H1 (cell line): ENCODE results near the gene GYPC. TPM values are rescaled to one million over a fixed set of nuclear protein-coding genes. Genes with fewer than 3 reads are reported as not detected.

ENCODE experiments used
- CTCF ChIA-PET: fragments of 300-600 bp; sonication (Branson Sonifier 250); formaldehyde crosslinking; loops from one replicate; lab custom pipeline; 2021; ENCODE audit not compliant: partially characterized antibody; lab: Charles Lee
- POLR2A ChIA-PET: fragments of 300-600 bp; sonication (Branson Sonifier 250); formaldehyde crosslinking; loops from one replicate; lab custom pipeline; 2021; ENCODE audit warnings: inconsistent platforms; ENCODE audit not compliant: partially characterized antibody; lab: Charles Lee
- DNase-seq, 2 experiments: peaks; one replicate each; pipeline versions ENCODE4 v3.0.0 to v3.0.0-alpha.2; 2010 to 2022; ENCODE audit warnings: low spot score in 2 of 2, low read depth in 1 of 2, mixed read lengths in 1 of 2
- FAIRE-seq: peaks from 2 replicates; lab custom pipeline; 2011; peaks lifted over from hg19 to GRCh38; lab: Jason Lieb, UNC
- H2AFZ ChIP-seq: 2 replicates; pipeline ENCODE4 v1.8.1; 2012; ENCODE audit warnings: low read length, inconsistent platforms
- H2AK5ac ChIP-seq: 2 replicates; pipeline ENCODE4 v1.6.1; 2013; ENCODE audit warnings: low read depth, low read length
- H2BK120ac ChIP-seq: replicated peaks from 2 replicates; pipeline ENCODE3; 2013; ENCODE audit warnings: low read depth, low read length, inconsistent platforms
- H2BK12ac ChIP-seq: 2 replicates; pipeline ENCODE4 v1.6.1; 2013; ENCODE audit warnings: low read depth, low read length
- H2BK15ac ChIP-seq: 2 replicates; pipeline ENCODE4 v1.6.1; 2013; ENCODE audit warnings: low read length
- H2BK20ac ChIP-seq: 2 replicates; pipeline ENCODE4 v1.6.1; 2013; ENCODE audit warnings: low read length
- H2BK5ac ChIP-seq: 2 replicates; pipeline ENCODE4 v1.6.1; 2013; ENCODE audit warnings: low read depth, low read length
- H3K14ac ChIP-seq: 2 replicates; pipeline ENCODE4 v1.6.1; 2013; ENCODE audit warnings: inconsistent platforms; ENCODE audit not compliant: insufficient read length
- H3K18ac ChIP-seq: 2 replicates; pipeline ENCODE4 v1.6.1; 2013; ENCODE audit warnings: low read length; ENCODE audit errors: extremely low read depth
- H3K23ac ChIP-seq: 2 replicates; pipeline ENCODE4 v1.6.1; 2013; ENCODE audit warnings: inconsistent platforms; ENCODE audit not compliant: insufficient read length
- H3K23me2 ChIP-seq: 2 replicates; pipeline ENCODE4 v1.6.1; 2013; ENCODE audit warnings: low read depth, low read length
- H3K27ac ChIP-seq: 2 replicates; pipeline ENCODE4 v1.6.1; 2011; ENCODE audit warnings: low read depth, low read length, inconsistent platforms
- H3K27me3 ChIP-seq, 4 experiments: replicated peaks in 1 of 4; 1 replicate in 1 of 4; 2 replicates in 3 of 4; pipeline versions ENCODE4 v1.6.1 to v1.8.1; 2011 to 2013; ENCODE audit warnings: low read length in 3 of 4, mild to moderate bottlenecking in 3 of 4, inconsistent platforms in 2 of 4, mixed read lengths in 2 of 4, moderate library complexity in 1 of 4; ENCODE audit not compliant: control insufficient read depth in 3 of 4, insufficient read depth in 3 of 4; ENCODE audit errors: extremely low read depth in 1 of 4
- H3K36me3 ChIP-seq, 4 experiments: 2 replicates each; pipeline versions ENCODE4 v1.6.1 to v1.8.1; 2011 to 2013; ENCODE audit warnings: mild to moderate bottlenecking in 4 of 4, low read length in 3 of 4, moderate library complexity in 2 of 4, control low read depth in 1 of 4, inconsistent platforms in 1 of 4; ENCODE audit not compliant: insufficient read depth in 4 of 4, control insufficient read depth in 2 of 4
- H3K4ac ChIP-seq: replicated peaks from 2 replicates; pipeline ENCODE3; 2013; ENCODE audit warnings: low read length, low read depth, mixed read lengths, inconsistent platforms; ENCODE audit not compliant: insufficient read length
- H3K4me1 ChIP-seq, 4 experiments: replicated peaks in 1 of 4; 1 replicate in 1 of 4; 2 replicates in 3 of 4; pipeline versions ENCODE4 v1.6.1 to v1.8.1; 2011 to 2013; ENCODE audit warnings: low read length in 3 of 4, inconsistent platforms in 2 of 4, mixed read lengths in 1 of 4; ENCODE audit not compliant: insufficient read depth in 4 of 4, control insufficient read depth in 3 of 4
- H3K4me2 ChIP-seq, 2 experiments: 2 replicates each; pipeline versions ENCODE4 v1.6.1 to v1.8.1; 2011 to 2013; ENCODE audit warnings: low read depth in 2 of 2, low read length in 2 of 2, control low read depth in 1 of 2, inconsistent platforms in 1 of 2, mild to moderate bottlenecking in 1 of 2; ENCODE audit not compliant: insufficient read depth in 1 of 2
- H3K4me3 ChIP-seq, 4 experiments: fragments of 200-600, 300-600 bp in 1 of 4; sonication (generic), shearing (Covaris generic), sonication (Bioruptor Twin) in 1 of 4; 2 replicates each; pipeline versions ENCODE4 v1.5.1 to v1.8.1; 2011 to 2016; ENCODE audit warnings: low read length in 4 of 4, low read depth in 3 of 4, control low read depth in 2 of 4, inconsistent platforms in 2 of 4, mild to moderate bottlenecking in 2 of 4, mixed read lengths in 1 of 4, moderate library complexity in 1 of 4; ENCODE audit not compliant: insufficient read depth in 2 of 4; ENCODE audit errors: extremely low read depth in 1 of 4
- H3K56ac ChIP-seq: replicated peaks from 2 replicates; pipeline ENCODE3; 2013; ENCODE audit warnings: low read depth, mild to moderate bottlenecking, mixed read lengths, low read length, inconsistent platforms; ENCODE audit not compliant: insufficient read length
- H3K79me1 ChIP-seq: 2 replicates; pipeline ENCODE4 v1.6.1; 2013; ENCODE audit warnings: low read depth, low read length, control low read depth
- H3K79me2 ChIP-seq, 2 experiments: 2 replicates each; pipeline versions ENCODE4 v1.6.1 to v1.8.1; 2012 to 2013; ENCODE audit warnings: low read length in 2 of 2, mild to moderate bottlenecking in 2 of 2, inconsistent platforms in 1 of 2; ENCODE audit not compliant: insufficient read depth in 2 of 2, control insufficient read depth in 1 of 2
- H3K9ac ChIP-seq, 4 experiments: replicated peaks in 1 of 4; 1 replicate in 1 of 4; 2 replicates in 3 of 4; pipeline versions ENCODE4 v1.6.1 to v1.8.1; 2011 to 2013; ENCODE audit warnings: low read depth in 3 of 4, low read length in 3 of 4, control low read depth in 2 of 4, mild to moderate bottlenecking in 2 of 4, moderate library complexity in 2 of 4, inconsistent platforms in 1 of 4; ENCODE audit errors: extremely low read depth in 1 of 4
- H3K9me3 ChIP-seq, 2 experiments: 2 replicates each; pipeline versions ENCODE4 v1.6.1 to v1.8.1; 2012 to 2013; ENCODE audit warnings: mild to moderate bottlenecking in 2 of 2, moderate library complexity in 2 of 2, control low read depth in 1 of 2, inconsistent platforms in 1 of 2, low read depth in 1 of 2, low read length in 1 of 2, mixed read lengths in 1 of 2; ENCODE audit not compliant: insufficient read depth in 2 of 2
- H4K20me1 ChIP-seq, 2 experiments: replicated peaks in 1 of 2; 2 replicates each; pipeline versions ENCODE3 to v1.8.1; 2011 to 2013; ENCODE audit warnings: inconsistent platforms in 2 of 2, low read length in 2 of 2, mild to moderate bottlenecking in 1 of 2; ENCODE audit not compliant: insufficient read depth in 2 of 2, control insufficient read depth in 1 of 2
- H4K5ac ChIP-seq: 2 replicates; pipeline ENCODE4 v1.6.1; 2013; ENCODE audit warnings: low read length, low read depth, mixed read lengths, inconsistent platforms; ENCODE audit not compliant: insufficient read length
- H4K8ac ChIP-seq: 2 replicates; pipeline ENCODE4 v1.8.0; 2013; ENCODE audit warnings: mild to moderate bottlenecking, moderate library complexity, low read length, inconsistent platforms; ENCODE audit not compliant: insufficient read depth; ENCODE audit errors: extremely low read depth
- H4K91ac ChIP-seq: replicated peaks from 2 replicates; pipeline ENCODE3; 2013; ENCODE audit warnings: low read length, mixed read lengths, inconsistent platforms; ENCODE audit not compliant: insufficient read length
- E2F6 ChIP-seq: IDR thresholded peaks from 2 replicates; pipeline ENCODE4 v1.6.1; 2012; ENCODE audit warnings: inconsistent platforms
- GABPA ChIP-seq: IDR thresholded peaks from 2 replicates; pipeline ENCODE4 v1.6.1; 2011; ENCODE audit warnings: mild to moderate bottlenecking, low read length, moderate library complexity, borderline replicate concordance; ENCODE audit not compliant: insufficient read depth
- WGBS, 2 experiments: shearing (Covaris generic) in 1 of 2; methylation state at CpG; one replicate each; pipeline versions ENCODE4 v1.1.6 to v1.1.7; 2013 to 2015; ENCODE audit warnings: low lambda C conversion rate in 2 of 2, mixed read lengths in 2 of 2, inconsistent platforms in 1 of 2, low coverage in 1 of 2, missing lambda C conversion rate in 1 of 2; ENCODE audit not compliant: insufficient replicate concordance in 2 of 2, insufficient coverage in 1 of 2, insufficient read length in 1 of 2; ENCODE audit errors: extremely low coverage in 1 of 2, missing lambda C conversion rate in 1 of 2; 5-methylcytosine and 5-hydroxymethylcytosine counted together
- polyA plus RNA-seq, 7 experiments: library from polyadenylated mRNA; depleted of rRNA in 3 of 7; stranded (reverse) in 5 of 7; unstranded in 2 of 7; fragments of >200 nt in 5 of 7; fragments of 200-250 nt in 2 of 7; gene quantifications; 1 replicate in 5 of 7; 2 replicates in 1 of 7; 4 replicates in 1 of 7; pipeline versions ENCODE4 v1.2.1 to v1.2.3, GENCODE V29; 2011 to 2013; ENCODE audit warnings: missing spikeins in 2 of 7, mixed read lengths in 2 of 7
- total RNA-seq: library from RNA; stranded (reverse); fragmentation: NEBNext Ultra II Directional; extraction: Animal tissue kit (Norgen Biotek cat#: 25700); gene quantifications from 2 replicates; pipeline ENCODE4 v1.2.1, GENCODE V29; 2021
- TF ChIP-seq, protein P1 (sequence below): IDR thresholded peaks from 2 replicates; pipeline ENCODE4 v1.6.1; 2012; ENCODE audit warnings: inconsistent platforms

The GYPC gene
- total and polyA plus RNA-seq, 2 of the 8 experiments (the other 6 are each of a cell fraction or from before 2014, with no cell fraction given) = 26.8 to 53.6 TPM

DNA sequence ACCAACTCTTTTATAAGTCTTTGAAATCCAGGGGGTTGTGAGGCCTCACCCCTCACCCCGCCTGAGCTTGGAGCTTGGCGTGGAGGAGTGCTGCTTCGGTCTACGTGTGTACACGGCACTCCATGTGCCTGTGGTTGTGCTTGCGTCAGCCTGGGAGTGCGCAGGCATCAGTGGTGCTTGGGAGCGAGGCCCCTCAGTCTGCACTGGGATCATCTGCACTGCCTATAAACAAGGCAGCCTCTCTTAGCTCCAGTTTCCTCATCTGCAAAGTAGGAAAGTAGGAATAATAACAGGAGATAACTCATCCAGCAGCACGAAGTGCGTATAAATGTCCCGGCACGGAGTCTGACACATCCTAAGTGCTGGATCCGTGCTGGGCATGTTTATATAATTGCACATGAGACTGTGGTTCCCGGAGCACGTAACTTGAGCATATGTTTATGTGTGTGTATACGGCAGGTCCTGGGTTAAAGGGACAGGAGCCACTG is 1.2 kb downstream of the GYPC start:
- 27% methylated on average over 16 of the region's 16 CpGs; no CpG with 5 or more reads in 1 of the 2 experiments for WGBS, 2 experiments
- Histone ChIP-seq H2BK120ac (peak overlapping the region; percentile 88), H2BK5ac (peak overlapping the region; percentile 89), H3K56ac (no peak overlapping the region), H4K91ac (peak overlapping the region; percentile 96), H3K27ac (no peak overlapping the region), H3K4me2 (peak overlapping the region; percentile 72 to 86), H2AK5ac (0 out of 2 replicates have a peak overlapping the region, but pooled peaks have one; percentile 47), H4K5ac (no peak overlapping the region), H4K20me1 (peaks cover 0 to 2% of the 10 kb centered on the region in 2 experiments), H3K14ac (no peak overlapping the region), H3K23me2 (peaks cover 11% of the 10 kb centered on the region), H3K18ac (peak overlapping the region; percentile 93), H3K9ac (no peak overlapping the region; a peak in 1 of 7 replicates), H2BK15ac (peak overlapping the region; percentile 96), H2BK20ac (peak overlapping the region; percentile 97; the same call in 1 of the 2 replicates), H2AFZ (no peak overlapping the region), H3K23ac (no peak overlapping the region), H3K4ac (peak overlapping the region; percentile 87), H2BK12ac (peak overlapping the region; percentile 98; the same call in 1 of the 2 replicates), H3K79me2 (no peaks in the 10 kb centered on the region), H3K27me3 (peaks cover 0 to 10% (median 8%) of the 10 kb centered on the region in 4 experiments; a peak in 4 of 7 replicates), H3K4me3 (peak overlapping the region; percentile 46 to 62 (median 52); a peak in 7 of 8 replicates), H4K8ac (no peak overlapping the region), H3K9me3 (no peaks in the 10 kb centered on the region), H3K79me1 (no peaks in the 10 kb centered on the region), H3K36me3 (no peaks in the 10 kb centered on the region), H3K4me1 (peaks cover 16 to 31% (median 21%) of the 10 kb centered on the region in 4 experiments)
- CTCF ChIA-PET = interaction anchor here (0.8 to 1.2 kb wide), 2 partner anchors 13 to 44 kb away, joined by 3 to 4 read pairs; no protein-coding TSS in a partner anchor
- FAIRE-seq = no peak
- DNase-seq = no peak
- POLR2A ChIA-PET = interaction anchor here (0.6 to 2.1 kb wide), 7 partner anchors 10 to 448 kb away, joined by 3 to 6 read pairs (median 3); no protein-coding TSS in a partner anchor
- TF ChIP-seq, protein P1, sequence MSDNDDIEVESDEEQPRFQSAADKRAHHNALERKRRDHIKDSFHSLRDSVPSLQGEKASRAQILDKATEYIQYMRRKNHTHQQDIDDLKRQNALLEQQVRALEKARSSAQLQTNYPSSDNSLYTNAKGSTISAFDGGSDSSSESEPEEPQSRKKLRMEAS = peak; percentile 89
- TF ChIP-seq GABPA = no peak
- TF ChIP-seq E2F6 = peak; percentile 31; the same call in 1 of the 2 replicates
- TF ChIP-seq, all 59 proteins: peak for 2
